Mucosa of gallbladder (tissue), 1 donor: Measurements from ENCODE around the gene CDK14. TPM values are rescaled to one million over a fixed set of nuclear protein-coding genes. Genes with fewer than 3 reads are reported as not detected.

Experiments
- DNase-seq: peaks from one replicate; pipeline ENCODE4 v3.0.0-alpha.2; 2020; ENCODE audit warnings: low spot score
- total RNA-seq: library from RNA; stranded (reverse); gene quantifications from one replicate; pipeline ENCODE4 v1.2.1, GENCODE V29; 2021
- donor health status: DM: no; HTN: no; CAD: no.

Gene CDK14
- total RNA-seq, 1 donor from 2014 or later, result 70.3 TPM

- no peak for DNase-seq
Measured at GRCh38 chr7:90678986-90679385, 82.9 kb downstream of the CDK14 start.

GRCh38 chr7:90680484-90680883, 84.4 kb downstream of the CDK14 start:
- no peak for DNase-seq

GRCh38 chr7:90681336-90682022, 85.4 kb downstream of the CDK14 start:
- no peak for DNase-seq

GRCh38 chr7:90686146-90686545, 90.0 kb downstream of the CDK14 start:
- no peak for DNase-seq

- no peak for DNase-seq
Measured at GRCh38 chr7:90688810-90689209, 92.7 kb downstream of the CDK14 start.

- DNase-seq, result no peak
Measured at GRCh38 chr7:90689260-90689659, 93.1 kb downstream of the CDK14 start.

GRCh38 chr7:90690159-90690858, 94.2 kb downstream of the CDK14 start:
- no peak for DNase-seq

GRCh38 chr7:90692396-90692795, 96.3 kb downstream of the CDK14 start:
- no peak for DNase-seq

- no peak for DNase-seq
Measured at GRCh38 chr7:90692947-90693346, 96.8 kb downstream of the CDK14 start.

- DNase-seq, result no peak
Measured at GRCh38 chr7:90693939-90694338, 97.8 kb downstream of the CDK14 start.

- DNase-seq, result no peak
Measured at GRCh38 chr7:90698616-90699015, 102.5 kb downstream of the CDK14 start.

- DNase-seq, result no peak
Measured at GRCh38 chr7:90701021-90701420, 104.9 kb downstream of the CDK14 start.

- no peak for DNase-seq
Measured at GRCh38 chr7:90701771-90702170, 105.7 kb downstream of the CDK14 start.

GRCh38 chr7:90705391-90706071, 109.4 kb downstream of the CDK14 start:
- no peak for DNase-seq

- DNase-seq, result no peak
Measured at GRCh38 chr7:90706072-90706716, 110.1 kb downstream of the CDK14 start.

- no peak for DNase-seq
Measured at GRCh38 chr7:90708841-90709317, 112.8 kb downstream of the CDK14 start.

GRCh38 chr7:90709501-90710465, 113.7 kb downstream of the CDK14 start:
- DNase-seq, result no peak

- DNase-seq, result no peak
Measured at GRCh38 chr7:90710466-90710850, 114.3 kb downstream of the CDK14 start.

- no peak for DNase-seq
Measured at GRCh38 chr7:90713628-90714027, 117.5 kb downstream of the CDK14 start.

GRCh38 chr7:90715067-90715466, 118.9 kb downstream of the CDK14 start:
- no peak for DNase-seq
